ENCODE results near the gene ANKS1A.

GRCh38 chr6:35071347-35071994, 182.4 kb downstream of the ANKS1A start:
- TF ChIP-seq EZH2 (IDR thresholded peaks at IDR 0.05; ENCODE audit: insufficient read depth, poor library complexity, severe bottlenecking) = no peak
- TF ChIP-seq EZH2phosphoT487 (IDR thresholded peaks at IDR 0.05; ENCODE audit: insufficient read depth, low read depth) = no peak
